H1 (cell line): ENCODE data around the gene NT5M. TPM values are rescaled to one million over a fixed set of nuclear protein-coding genes. Genes with fewer than 3 reads are reported as not detected.

ENCODE experiments used
- NRF1 ChIP-seq: IDR thresholded peaks from 2 replicates; pipeline ENCODE4 v1.6.1; 2011; ENCODE audit warnings: mild to moderate bottlenecking, low read depth, low read length, improper control_type of control experiment
- polyA plus RNA-seq, 7 experiments: library from polyadenylated mRNA; depleted of rRNA in 3 of 7; stranded (reverse) in 5 of 7; unstranded in 2 of 7; fragments of >200 nt in 5 of 7; fragments of 200-250 nt in 2 of 7; gene quantifications; 1 replicate in 5 of 7; 2 replicates in 1 of 7; 4 replicates in 1 of 7; pipeline versions ENCODE4 v1.2.1 to v1.2.3, GENCODE V29; 2011 to 2013; ENCODE audit warnings: missing spikeins in 2 of 7, mixed read lengths in 2 of 7
- total RNA-seq: library from RNA; stranded (reverse); fragmentation: NEBNext Ultra II Directional; extraction: Animal tissue kit (Norgen Biotek cat#: 25700); gene quantifications from 2 replicates; pipeline ENCODE4 v1.2.1, GENCODE V29; 2021
- TF ChIP-seq, protein P1 (sequence below): fragments of 300-600 bp; sonication (generic); IDR thresholded peaks from 2 replicates; pipeline ENCODE4 v1.7.1; 2012; ENCODE audit warnings: low read length, moderate library complexity, mild to moderate bottlenecking, inconsistent platforms; ENCODE audit not compliant: insufficient replicate concordance

Gene NT5M
- total and polyA plus RNA-seq, 2 of the 8 experiments (the other 6 are each of a cell fraction or from before 2014, with no cell fraction given), result 7.6 to 18.2 TPM

DNA sequence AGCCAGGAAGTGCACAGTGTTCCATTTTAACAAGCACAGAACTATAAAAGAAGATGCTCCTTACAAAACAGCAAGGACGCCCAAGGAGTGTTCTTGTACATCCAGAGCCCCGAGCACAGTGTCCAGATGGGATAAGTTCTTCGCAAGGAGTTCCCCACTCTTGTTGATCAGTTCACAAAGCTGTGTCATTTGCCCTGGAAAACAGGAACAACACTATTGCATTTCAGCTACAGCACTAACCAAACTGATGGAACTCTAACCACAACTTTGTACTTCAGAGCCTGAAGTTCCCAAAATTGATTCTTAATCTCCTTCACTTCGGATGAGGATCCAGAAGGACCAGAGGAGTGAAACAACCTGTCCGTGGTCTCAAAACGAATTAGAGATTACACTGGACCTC is 27.2 kb upstream of the NT5M start (continued):
- TF ChIP-seq, protein P1, sequence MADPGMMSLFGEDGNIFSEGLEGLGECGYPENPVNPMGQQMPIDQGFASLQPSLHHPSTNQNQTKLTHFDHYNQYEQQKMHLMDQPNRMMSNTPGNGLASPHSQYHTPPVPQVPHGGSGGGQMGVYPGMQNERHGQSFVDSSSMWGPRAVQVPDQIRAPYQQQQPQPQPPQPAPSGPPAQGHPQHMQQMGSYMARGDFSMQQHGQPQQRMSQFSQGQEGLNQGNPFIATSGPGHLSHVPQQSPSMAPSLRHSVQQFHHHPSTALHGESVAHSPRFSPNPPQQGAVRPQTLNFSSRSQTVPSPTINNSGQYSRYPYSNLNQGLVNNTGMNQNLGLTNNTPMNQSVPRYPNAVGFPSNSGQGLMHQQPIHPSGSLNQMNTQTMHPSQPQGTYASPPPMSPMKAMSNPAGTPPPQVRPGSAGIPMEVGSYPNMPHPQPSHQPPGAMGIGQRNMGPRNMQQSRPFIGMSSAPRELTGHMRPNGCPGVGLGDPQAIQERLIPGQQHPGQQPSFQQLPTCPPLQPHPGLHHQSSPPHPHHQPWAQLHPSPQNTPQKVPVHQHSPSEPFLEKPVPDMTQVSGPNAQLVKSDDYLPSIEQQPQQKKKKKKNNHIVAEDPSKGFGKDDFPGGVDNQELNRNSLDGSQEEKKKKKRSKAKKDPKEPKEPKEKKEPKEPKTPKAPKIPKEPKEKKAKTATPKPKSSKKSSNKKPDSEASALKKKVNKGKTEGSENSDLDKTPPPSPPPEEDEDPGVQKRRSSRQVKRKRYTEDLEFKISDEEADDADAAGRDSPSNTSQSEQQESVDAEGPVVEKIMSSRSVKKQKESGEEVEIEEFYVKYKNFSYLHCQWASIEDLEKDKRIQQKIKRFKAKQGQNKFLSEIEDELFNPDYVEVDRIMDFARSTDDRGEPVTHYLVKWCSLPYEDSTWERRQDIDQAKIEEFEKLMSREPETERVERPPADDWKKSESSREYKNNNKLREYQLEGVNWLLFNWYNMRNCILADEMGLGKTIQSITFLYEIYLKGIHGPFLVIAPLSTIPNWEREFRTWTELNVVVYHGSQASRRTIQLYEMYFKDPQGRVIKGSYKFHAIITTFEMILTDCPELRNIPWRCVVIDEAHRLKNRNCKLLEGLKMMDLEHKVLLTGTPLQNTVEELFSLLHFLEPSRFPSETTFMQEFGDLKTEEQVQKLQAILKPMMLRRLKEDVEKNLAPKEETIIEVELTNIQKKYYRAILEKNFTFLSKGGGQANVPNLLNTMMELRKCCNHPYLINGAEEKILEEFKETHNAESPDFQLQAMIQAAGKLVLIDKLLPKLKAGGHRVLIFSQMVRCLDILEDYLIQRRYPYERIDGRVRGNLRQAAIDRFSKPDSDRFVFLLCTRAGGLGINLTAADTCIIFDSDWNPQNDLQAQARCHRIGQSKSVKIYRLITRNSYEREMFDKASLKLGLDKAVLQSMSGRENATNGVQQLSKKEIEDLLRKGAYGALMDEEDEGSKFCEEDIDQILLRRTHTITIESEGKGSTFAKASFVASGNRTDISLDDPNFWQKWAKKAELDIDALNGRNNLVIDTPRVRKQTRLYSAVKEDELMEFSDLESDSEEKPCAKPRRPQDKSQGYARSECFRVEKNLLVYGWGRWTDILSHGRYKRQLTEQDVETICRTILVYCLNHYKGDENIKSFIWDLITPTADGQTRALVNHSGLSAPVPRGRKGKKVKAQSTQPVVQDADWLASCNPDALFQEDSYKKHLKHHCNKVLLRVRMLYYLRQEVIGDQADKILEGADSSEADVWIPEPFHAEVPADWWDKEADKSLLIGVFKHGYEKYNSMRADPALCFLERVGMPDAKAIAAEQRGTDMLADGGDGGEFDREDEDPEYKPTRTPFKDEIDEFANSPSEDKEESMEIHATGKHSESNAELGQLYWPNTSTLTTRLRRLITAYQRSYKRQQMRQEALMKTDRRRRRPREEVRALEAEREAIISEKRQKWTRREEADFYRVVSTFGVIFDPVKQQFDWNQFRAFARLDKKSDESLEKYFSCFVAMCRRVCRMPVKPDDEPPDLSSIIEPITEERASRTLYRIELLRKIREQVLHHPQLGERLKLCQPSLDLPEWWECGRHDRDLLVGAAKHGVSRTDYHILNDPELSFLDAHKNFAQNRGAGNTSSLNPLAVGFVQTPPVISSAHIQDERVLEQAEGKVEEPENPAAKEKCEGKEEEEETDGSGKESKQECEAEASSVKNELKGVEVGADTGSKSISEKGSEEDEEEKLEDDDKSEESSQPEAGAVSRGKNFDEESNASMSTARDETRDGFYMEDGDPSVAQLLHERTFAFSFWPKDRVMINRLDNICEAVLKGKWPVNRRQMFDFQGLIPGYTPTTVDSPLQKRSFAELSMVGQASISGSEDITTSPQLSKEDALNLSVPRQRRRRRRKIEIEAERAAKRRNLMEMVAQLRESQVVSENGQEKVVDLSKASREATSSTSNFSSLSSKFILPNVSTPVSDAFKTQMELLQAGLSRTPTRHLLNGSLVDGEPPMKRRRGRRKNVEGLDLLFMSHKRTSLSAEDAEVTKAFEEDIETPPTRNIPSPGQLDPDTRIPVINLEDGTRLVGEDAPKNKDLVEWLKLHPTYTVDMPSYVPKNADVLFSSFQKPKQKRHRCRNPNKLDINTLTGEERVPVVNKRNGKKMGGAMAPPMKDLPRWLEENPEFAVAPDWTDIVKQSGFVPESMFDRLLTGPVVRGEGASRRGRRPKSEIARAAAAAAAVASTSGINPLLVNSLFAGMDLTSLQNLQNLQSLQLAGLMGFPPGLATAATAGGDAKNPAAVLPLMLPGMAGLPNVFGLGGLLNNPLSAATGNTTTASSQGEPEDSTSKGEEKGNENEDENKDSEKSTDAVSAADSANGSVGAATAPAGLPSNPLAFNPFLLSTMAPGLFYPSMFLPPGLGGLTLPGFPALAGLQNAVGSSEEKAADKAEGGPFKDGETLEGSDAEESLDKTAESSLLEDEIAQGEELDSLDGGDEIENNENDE, result no peak
- no peak for TF ChIP-seq NRF1
